ENCODE results near the gene AGBL4.
"Not testable (repeated sequence)": the region's sequence is repeated elsewhere in the genome, so short reads cannot be mapped to it uniquely, and the experiment has no call there.

Gene AGBL4

DNA sequence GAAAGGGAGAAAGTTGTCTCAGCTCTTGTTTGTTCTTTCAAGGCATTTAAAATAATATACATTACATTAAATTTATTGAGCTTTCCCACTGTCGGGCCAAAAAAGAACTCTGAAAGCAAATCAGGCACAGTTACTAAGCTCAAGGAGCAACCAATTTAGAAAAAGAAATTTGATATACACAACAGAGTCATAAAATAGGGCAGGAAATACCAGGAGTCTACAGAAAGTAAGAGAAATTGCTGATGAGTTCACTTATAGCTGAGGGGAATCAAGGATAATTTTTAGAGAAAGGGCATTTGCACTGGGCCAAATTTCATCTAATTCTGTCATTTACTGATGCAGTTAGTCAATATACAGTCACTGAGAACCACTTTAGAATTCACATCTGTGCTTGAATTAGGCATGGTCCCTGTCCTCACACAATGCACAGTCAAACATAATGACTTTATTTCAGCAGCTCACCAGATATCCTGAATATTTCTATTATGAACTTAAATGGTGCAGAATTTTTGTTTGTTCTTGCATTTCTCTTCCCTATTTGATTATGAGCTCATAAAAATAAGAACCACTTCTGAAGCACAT lies 997.4 kb downstream of the AGBL4 start:
- Histone ChIP-seq H3K79me1 (replicated peaks; ENCODE audit: low read length, poor library complexity, severe bottlenecking) (no peaks in the 10 kb centered on the region), H3K27me3 (ENCODE audit: control insufficient read depth in 1 of 2, insufficient read depth in 1 of 2, low read length in 2 of 2) (no peaks in the 10 kb centered on the region), H3K18ac (ENCODE audit: low read depth in 1 of 2, low read length in 2 of 2) (no peak overlapping the region), H4K8ac (ENCODE audit: low read length) (no peak overlapping the region), H2AFZ (ENCODE audit: low read depth, low read length) (no peak overlapping the region), H2BK12ac (ENCODE audit: low read length in 2 of 2) (no peak overlapping the region), H3K23ac (ENCODE audit: low read length in 2 of 2) (no peak overlapping the region), H3K9ac (ENCODE audit: low read length) (no peak overlapping the region), H2AK5ac (ENCODE audit: low read length, severe bottlenecking) (no peak overlapping the region), H3K4ac (ENCODE audit: low read depth in 1 of 2, low read length in 2 of 2) (no peak overlapping the region), H2BK120ac (ENCODE audit: low read depth, low read length) (no peak overlapping the region), H2BK15ac (ENCODE audit: low read depth, poor library complexity, severe bottlenecking) (no peak overlapping the region), H2BK5ac (ENCODE audit: low read depth, low read length, poor library complexity, severe bottlenecking) (no peak overlapping the region), H3K9me3 (ENCODE audit: control insufficient read depth, low read length) (peaks cover 11% of the 10 kb centered on the region), H3K14ac (ENCODE audit: low read length in 2 of 2) (no peak overlapping the region), H3K4me2 (ENCODE audit: low read length, poor library complexity, severe bottlenecking) (no peak overlapping the region), H3K4me3 (ENCODE audit: insufficient read depth in 1 of 2, low read depth in 1 of 2, low read length in 2 of 2) (no peak overlapping the region), H3K27ac (ENCODE audit: low read length, poor library complexity, severe bottlenecking) (no peak overlapping the region), H3K4me1 (ENCODE audit: control insufficient read depth, insufficient read depth, low read depth, low read length) (no peaks in the 10 kb centered on the region), H3K36me3 (ENCODE audit: control insufficient read depth in 1 of 2, insufficient read depth in 2 of 2, low read depth in 1 of 2, low read length in 2 of 2) (no peaks in the 10 kb centered on the region), H4K91ac (ENCODE audit: low read length) (no peak overlapping the region)
- no CpG with 5 or more reads among the region's 1 CpG for WGBS
- DNase-seq: no peak

GRCh38 chr1:49016030-49016977 lies 1007.5 kb downstream of the AGBL4 start:
- 47% methylated on average over 5 of the region's 5 CpGs for WGBS
- Histone ChIP-seq H3K18ac (ENCODE audit: low read depth in 1 of 2, low read length in 2 of 2) (no peak overlapping the region), H3K4me3 (ENCODE audit: insufficient read depth in 1 of 2, low read depth in 1 of 2, low read length in 2 of 2) (no peak overlapping the region), H2BK5ac (ENCODE audit: low read depth, low read length, poor library complexity, severe bottlenecking) (no peak overlapping the region), H3K27ac (ENCODE audit: low read length, poor library complexity, severe bottlenecking) (no peak overlapping the region), H4K8ac (ENCODE audit: low read length) (no peak overlapping the region), H2BK120ac (ENCODE audit: low read depth, low read length) (no peak overlapping the region), H4K91ac (ENCODE audit: low read length) (no peak overlapping the region), H2AFZ (ENCODE audit: low read depth, low read length) (no peak overlapping the region), H2AK5ac (ENCODE audit: low read length, severe bottlenecking) (no peak overlapping the region), H3K79me1 (replicated peaks; ENCODE audit: low read length, poor library complexity, severe bottlenecking) (no peaks in the 10 kb centered on the region), H2BK15ac (ENCODE audit: low read depth, poor library complexity, severe bottlenecking) (no peak overlapping the region), H2BK12ac (ENCODE audit: low read length in 2 of 2) (no peak overlapping the region), H3K9me3 (ENCODE audit: control insufficient read depth, low read length) (no peaks in the 10 kb centered on the region), H3K9ac (ENCODE audit: low read length) (no peak overlapping the region), H3K14ac (ENCODE audit: low read length in 2 of 2) (no peak overlapping the region), H3K23ac (ENCODE audit: low read length in 2 of 2) (no peak overlapping the region), H3K4me2 (ENCODE audit: low read length, poor library complexity, severe bottlenecking) (no peak overlapping the region), H3K27me3 (ENCODE audit: control insufficient read depth in 1 of 2, insufficient read depth in 1 of 2, low read length in 2 of 2) (no peaks in the 10 kb centered on the region), H3K36me3 (ENCODE audit: control insufficient read depth in 1 of 2, insufficient read depth in 2 of 2, low read depth in 1 of 2, low read length in 2 of 2) (no peaks in the 10 kb centered on the region), H3K4ac (ENCODE audit: low read depth in 1 of 2, low read length in 2 of 2) (no peak overlapping the region), H3K4me1 (ENCODE audit: control insufficient read depth, insufficient read depth, low read depth, low read length) (no peaks in the 10 kb centered on the region)
- DNase-seq: no peak

DNA sequence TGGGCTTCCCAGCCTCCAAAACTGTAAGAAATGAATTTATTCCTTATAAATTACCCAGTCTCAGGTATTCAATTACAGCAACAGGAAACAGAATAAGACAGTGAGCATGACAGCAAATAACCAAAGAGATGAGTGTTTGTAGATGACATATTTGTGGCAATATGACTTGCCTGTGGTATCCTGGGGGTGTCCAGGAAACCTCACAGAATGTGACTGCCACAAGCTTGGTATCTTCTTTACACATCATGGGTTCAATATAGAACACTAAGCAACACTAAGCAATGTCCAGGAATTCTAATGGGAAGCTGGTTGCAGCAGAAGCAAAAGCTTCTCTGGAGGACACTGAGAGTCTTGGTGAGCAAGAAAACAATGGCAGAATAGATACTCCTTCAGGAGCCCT lies 1010.7 kb downstream of the AGBL4 start:
- H3K9me3 ChIP-seq (ENCODE audit: control insufficient read depth, low read length): no peaks in the 10 kb centered on the region

DNA sequence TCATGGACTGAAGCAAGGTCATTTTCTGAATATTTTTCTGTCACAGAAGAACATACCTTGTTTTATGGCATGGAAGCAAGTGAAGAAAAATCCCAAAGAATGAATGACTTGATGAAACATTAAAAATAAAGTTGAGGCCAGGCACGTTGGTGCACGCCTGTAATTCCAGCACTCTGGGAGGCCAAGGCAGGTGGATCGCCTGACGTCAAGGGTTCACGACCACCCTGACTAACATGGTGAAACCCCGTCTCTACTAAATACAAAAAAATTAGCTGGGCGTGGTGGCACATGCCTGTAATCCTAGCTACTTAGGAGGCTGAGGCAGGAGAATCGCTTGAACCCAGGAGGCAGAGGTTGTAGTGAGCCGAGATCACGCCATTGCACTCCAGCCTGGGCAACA lies 1020.8 kb downstream of the AGBL4 start:
- H2BK12ac ChIP-seq (ENCODE audit: low read length in 2 of 2): not testable (repeated sequence)
- WGBS: 83% methylated on average over 7 of the region's 10 CpGs

More for the DNA sequence above, 1010.7 kb downstream of the AGBL4 start:
- no peak overlapping the region for H2AFZ ChIP-seq (ENCODE audit: low read depth, low read length)
- no peak overlapping the region for H3K4ac ChIP-seq (ENCODE audit: low read depth in 1 of 2, low read length in 2 of 2)
- H3K9ac ChIP-seq (ENCODE audit: low read length): no peak overlapping the region
- H3K27ac ChIP-seq (ENCODE audit: low read length, poor library complexity, severe bottlenecking): no peak overlapping the region
- no peak overlapping the region for H4K91ac ChIP-seq (ENCODE audit: low read length)
- no peak overlapping the region for H2BK15ac ChIP-seq (ENCODE audit: low read depth, poor library complexity, severe bottlenecking)
- no peaks in the 10 kb centered on the region for H3K27me3 ChIP-seq (ENCODE audit: control insufficient read depth in 1 of 2, insufficient read depth in 1 of 2, low read length in 2 of 2)
- H3K4me2 ChIP-seq (ENCODE audit: low read length, poor library complexity, severe bottlenecking): no peak overlapping the region
- DNase-seq: no peak
- no peak overlapping the region for H2BK5ac ChIP-seq (ENCODE audit: low read depth, low read length, poor library complexity, severe bottlenecking)
- H3K4me1 ChIP-seq (ENCODE audit: control insufficient read depth, insufficient read depth, low read depth, low read length): no peaks in the 10 kb centered on the region
- no peak overlapping the region for H2AK5ac ChIP-seq (ENCODE audit: low read length, severe bottlenecking)
- no peak overlapping the region for H2BK12ac ChIP-seq (ENCODE audit: low read length in 2 of 2)
- H4K8ac ChIP-seq (ENCODE audit: low read length): no peak overlapping the region
- no peaks in the 10 kb centered on the region for H3K79me1 ChIP-seq (replicated peaks; ENCODE audit: low read length, poor library complexity, severe bottlenecking)
- no peak overlapping the region for H3K14ac ChIP-seq (ENCODE audit: low read length in 2 of 2)
- H3K18ac ChIP-seq (ENCODE audit: low read depth in 1 of 2, low read length in 2 of 2): no peak overlapping the region
- H2BK120ac ChIP-seq (ENCODE audit: low read depth, low read length): no peak overlapping the region
- H3K23ac ChIP-seq (ENCODE audit: low read length in 2 of 2): no peak overlapping the region
- H3K4me3 ChIP-seq (ENCODE audit: insufficient read depth in 1 of 2, low read depth in 1 of 2, low read length in 2 of 2): no peak overlapping the region
- no peaks in the 10 kb centered on the region for H3K36me3 ChIP-seq (ENCODE audit: control insufficient read depth in 1 of 2, insufficient read depth in 2 of 2, low read depth in 1 of 2, low read length in 2 of 2)

More for the DNA sequence above, 1020.8 kb downstream of the AGBL4 start:
- not testable (repeated sequence) for H3K4me3 ChIP-seq (ENCODE audit: insufficient read depth in 1 of 2, low read depth in 1 of 2, low read length in 2 of 2); H2AK5ac ChIP-seq (ENCODE audit: low read length, severe bottlenecking); H4K8ac ChIP-seq (ENCODE audit: low read length); H2BK15ac ChIP-seq (ENCODE audit: low read depth, poor library complexity, severe bottlenecking); H3K27ac ChIP-seq (ENCODE audit: low read length, poor library complexity, severe bottlenecking); H3K36me3 ChIP-seq (ENCODE audit: control insufficient read depth in 1 of 2, insufficient read depth in 2 of 2, low read depth in 1 of 2, low read length in 2 of 2); H3K9ac ChIP-seq (ENCODE audit: low read length); H2AFZ ChIP-seq (ENCODE audit: low read depth, low read length); H4K91ac ChIP-seq (ENCODE audit: low read length); H3K27me3 ChIP-seq (ENCODE audit: control insufficient read depth in 1 of 2, insufficient read depth in 1 of 2, low read length in 2 of 2); H2BK120ac ChIP-seq (ENCODE audit: low read depth, low read length); H3K4me2 ChIP-seq (ENCODE audit: low read length, poor library complexity, severe bottlenecking); DNase-seq; H3K4ac ChIP-seq (ENCODE audit: low read depth in 1 of 2, low read length in 2 of 2); H3K14ac ChIP-seq (ENCODE audit: low read length in 2 of 2); H3K4me1 ChIP-seq (ENCODE audit: control insufficient read depth, insufficient read depth, low read depth, low read length); H3K79me1 ChIP-seq (replicated peaks; ENCODE audit: low read length, poor library complexity, severe bottlenecking); H3K18ac ChIP-seq (ENCODE audit: low read depth in 1 of 2, low read length in 2 of 2); H2BK5ac ChIP-seq (ENCODE audit: low read depth, low read length, poor library complexity, severe bottlenecking); H3K9me3 ChIP-seq (ENCODE audit: control insufficient read depth, low read length); H3K23ac ChIP-seq (ENCODE audit: low read length in 2 of 2)

Measured in mesenchymal stem cell (in vitro differentiated cells and primary cell).